A172 (cell line): ENCODE results near the gene CCDC183. TPM values are rescaled to one million over a fixed set of nuclear protein-coding genes. Genes with fewer than 3 reads are reported as not detected.
"Not testable (repeated sequence)": the region's sequence is repeated elsewhere in the genome, so short reads cannot be mapped to it uniquely, and the experiment has no call there.

Experiments used
- DNase-seq: peaks from one replicate; pipeline ENCODE4 v3.0.0-alpha.2; 2015; ENCODE audit warnings: low spot score
- total RNA-seq: library from RNA; depleted of rRNA; stranded (reverse); fragments of >200 nt; shearing (Covaris generic); gene quantifications from 2 replicates; pipeline ENCODE4 v1.2.3, GENCODE V29; 2014

The CCDC183 gene
- total RNA-seq, 1 experiment from 2014 or later, result 0.45 TPM

DNA sequence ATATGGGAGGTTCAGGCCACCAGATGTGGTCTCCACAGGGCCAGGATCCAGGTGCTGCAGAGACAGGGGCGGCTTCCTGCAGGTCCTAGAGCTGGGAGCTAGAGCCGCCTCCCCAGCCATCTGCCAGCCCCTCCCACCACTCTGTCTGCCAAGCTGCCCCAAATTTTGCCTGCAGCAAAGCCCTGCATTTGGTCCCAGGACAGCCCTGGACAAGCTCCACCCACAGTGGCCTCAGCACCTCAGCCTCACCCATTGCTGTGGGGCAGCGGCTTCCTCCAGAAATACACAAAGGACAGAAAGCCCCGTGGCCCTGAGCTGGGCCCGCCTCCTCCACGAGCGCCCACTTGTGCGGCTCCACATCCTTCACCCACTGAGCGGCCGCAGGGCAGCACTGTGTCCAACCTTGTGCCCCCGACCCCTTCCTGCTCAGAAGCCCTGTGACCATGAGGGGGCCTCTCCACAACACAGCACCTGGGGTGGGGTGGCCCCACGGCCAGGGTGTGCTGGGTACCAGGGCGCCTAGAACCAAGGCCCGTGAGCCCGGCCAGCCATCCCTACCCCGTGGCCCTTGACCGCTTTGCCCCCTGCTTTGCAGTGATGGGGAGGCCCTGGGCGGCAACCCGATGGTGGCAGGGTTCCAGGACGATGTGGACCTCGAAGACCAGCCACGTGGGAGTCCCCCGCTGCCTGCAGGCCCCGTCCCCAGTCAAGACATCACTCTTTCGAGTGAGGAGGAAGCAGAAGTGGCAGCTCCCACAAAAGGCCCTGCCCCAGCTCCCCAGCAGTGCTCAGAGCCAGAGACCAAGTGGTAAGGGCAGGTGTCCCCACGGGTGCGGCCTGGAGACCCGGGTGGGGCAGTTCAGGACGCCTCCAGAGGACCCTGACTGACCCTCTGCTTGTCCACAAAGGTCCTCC, 42.4 kb downstream of the CCDC183 start:
- DNase-seq, result no peak

DNA sequence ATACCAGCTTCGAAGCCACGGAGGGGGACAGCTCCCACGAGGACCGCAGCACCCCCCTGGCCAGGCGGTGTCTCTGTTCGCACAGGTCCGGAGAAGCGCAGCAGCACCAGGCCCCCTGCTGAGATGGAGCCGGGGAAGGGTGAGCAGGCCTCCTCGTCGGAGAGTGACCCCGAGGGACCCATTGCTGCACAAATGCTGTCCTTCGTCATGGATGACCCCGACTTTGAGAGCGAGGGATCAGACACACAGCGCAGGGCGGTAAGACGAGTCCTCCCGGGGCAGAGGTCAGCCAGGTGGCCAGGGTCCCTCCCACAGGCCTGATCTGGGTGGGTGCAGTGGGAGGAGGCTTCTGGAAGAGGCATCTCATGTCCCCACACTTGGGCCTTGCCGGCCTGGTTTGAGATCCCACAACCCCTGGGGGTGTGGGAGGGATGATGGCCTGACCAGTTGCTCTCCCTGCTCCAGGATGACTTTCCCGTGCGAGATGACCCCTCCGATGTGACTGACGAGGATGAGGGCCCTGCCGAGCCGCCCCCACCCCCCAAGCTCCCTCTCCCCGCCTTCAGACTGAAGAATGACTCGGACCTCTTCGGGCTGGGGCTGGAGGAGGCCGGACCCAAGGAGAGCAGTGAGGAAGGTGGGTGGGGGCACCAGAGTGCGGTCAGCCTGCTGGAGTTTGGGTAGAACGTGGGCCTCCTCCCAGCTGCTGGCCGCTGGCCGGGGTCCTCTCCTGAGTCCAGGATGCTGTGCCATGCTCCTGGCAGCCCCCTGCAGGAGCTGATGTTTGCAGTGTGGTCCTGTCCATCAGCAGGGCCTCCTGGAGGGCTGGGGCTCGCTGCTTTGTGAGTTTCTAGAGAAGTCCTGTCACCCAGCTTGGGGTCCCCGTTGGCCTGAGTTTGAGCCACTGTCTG, 43.3 kb downstream of the CCDC183 start:
- no peak for DNase-seq

- peak; percentile 78 for DNase-seq
Observed at GRCh38 chr9:136840140-136840876, 44.2 kb downstream of the CCDC183 start.

DNA sequence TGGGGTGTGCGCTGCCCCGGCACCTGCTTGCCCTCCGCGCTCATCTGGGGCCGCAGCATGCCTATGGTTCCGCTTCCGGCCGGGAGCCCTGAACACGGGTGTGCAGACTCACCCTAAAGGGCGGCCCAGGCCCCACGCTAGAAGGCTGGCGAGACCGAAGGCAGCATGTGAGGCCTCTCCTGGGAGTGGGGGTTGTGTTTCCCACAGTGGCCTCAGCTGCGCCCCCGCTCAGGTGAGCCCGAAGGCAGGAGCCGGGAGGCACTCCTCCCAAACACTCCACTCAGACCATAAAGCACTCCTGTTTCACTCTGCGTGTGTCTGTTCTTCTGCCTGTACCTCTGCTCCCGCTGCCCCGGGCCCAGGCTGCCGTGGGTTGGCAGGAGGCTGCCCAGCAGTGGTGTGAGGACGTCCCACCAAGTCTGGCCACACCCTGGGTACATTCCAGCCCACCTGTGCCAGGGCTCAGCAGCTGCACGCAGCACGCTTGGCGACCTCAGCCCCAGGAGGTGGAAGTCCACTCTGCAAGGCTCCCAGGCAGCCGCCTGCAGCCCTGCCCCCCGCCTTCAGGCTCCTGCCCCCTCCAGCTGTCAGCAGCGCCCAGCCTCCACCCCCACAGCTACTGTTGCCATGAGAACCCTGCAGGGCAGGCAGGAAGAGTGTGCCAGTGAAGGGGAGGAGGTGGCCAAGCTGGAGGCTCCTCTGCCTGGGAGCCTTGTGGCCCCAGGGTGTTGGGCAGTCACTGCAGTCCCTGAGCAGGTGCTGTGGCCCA, 44.9 kb downstream of the CCDC183 start:
- DNase-seq, result peak; percentile 95

GRCh38 chr9:136841646-136842379, 45.7 kb downstream of the CCDC183 start:
- DNase-seq, result peak; percentile 51

DNA sequence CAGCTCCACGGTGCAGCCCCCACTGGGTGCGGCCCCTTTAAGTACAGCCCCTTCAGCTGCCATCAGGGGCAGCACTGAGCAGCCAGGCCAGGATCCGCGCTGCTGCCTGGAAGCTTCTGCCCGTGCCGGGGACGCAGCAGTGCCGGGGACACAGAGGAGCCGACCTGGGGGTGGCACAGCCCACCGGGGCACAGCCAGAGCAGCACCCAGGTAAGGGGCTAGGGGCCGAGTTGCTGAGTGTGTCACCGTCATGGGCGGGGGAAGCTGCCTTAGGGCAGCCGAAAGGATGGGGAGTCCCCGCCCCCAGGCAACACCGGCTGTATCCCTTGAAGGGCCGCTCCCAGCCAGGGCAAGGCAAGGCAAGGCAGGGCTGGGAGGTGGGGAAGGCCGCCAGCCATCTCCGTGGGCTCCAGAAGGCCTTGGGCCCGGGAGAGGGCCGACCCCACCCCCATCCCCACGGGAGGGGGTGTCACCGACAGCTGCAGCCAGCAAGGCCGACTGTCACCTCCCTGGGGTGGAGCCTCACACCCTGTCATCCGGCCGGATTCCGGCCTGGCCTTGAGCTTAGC, 46.3 kb downstream of the CCDC183 start, which contains the start of gene AJM1:
Gene AJM1 (plus strand): TSS at position 99 of the 569 bp plus-strand sequence. CDS start 1,937 bp downstream, outside the sequence.
- peak; percentile 85 for DNase-seq

GRCh38 chr9:136843159-136843800, 47.1 kb downstream of the CCDC183 start:
- DNase-seq, result not testable (repeated sequence)

GRCh38 chr9:136843801-136844740, 47.9 kb downstream of the CCDC183 start:
- not testable (repeated sequence) for DNase-seq

DNA sequence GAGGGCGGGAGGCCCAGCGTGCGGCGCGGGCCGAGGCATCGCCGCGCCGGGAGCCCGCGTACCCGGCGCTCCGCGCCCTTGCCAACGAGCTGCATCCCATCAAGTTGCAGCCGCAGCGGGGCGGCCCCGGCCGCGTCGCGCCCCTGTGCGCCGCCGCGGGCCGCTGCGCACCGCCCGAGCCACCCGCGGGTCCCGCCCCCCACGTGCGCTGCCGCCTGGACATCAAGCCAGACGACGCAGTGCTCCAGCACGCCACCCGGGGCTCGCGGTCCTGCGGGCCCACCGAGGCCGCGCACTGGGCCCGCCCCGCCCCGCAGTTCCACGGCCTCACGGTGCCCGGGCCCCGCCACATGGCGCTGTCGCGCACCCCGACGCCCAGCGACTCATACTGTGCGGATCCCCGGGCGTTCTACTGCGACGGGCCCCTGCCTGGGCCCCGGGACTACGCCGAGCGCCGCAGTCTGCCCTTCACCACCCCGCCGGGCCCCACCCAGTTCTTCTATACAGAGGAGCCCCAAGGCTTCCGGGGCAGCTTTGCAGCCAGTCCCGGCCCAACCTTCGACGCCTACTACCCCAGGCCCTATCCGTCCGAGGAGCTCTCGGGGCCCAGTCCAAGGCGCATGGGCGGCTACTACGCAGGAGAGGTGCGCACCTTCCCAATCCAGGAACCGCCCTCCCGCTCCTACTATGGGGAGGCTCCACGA, 48.8 kb downstream of the CCDC183 start:
- DNase-seq, result no peak

- no peak for DNase-seq
Observed at GRCh38 chr9:136845465-136846260, 49.5 kb downstream of the CCDC183 start.

DNA sequence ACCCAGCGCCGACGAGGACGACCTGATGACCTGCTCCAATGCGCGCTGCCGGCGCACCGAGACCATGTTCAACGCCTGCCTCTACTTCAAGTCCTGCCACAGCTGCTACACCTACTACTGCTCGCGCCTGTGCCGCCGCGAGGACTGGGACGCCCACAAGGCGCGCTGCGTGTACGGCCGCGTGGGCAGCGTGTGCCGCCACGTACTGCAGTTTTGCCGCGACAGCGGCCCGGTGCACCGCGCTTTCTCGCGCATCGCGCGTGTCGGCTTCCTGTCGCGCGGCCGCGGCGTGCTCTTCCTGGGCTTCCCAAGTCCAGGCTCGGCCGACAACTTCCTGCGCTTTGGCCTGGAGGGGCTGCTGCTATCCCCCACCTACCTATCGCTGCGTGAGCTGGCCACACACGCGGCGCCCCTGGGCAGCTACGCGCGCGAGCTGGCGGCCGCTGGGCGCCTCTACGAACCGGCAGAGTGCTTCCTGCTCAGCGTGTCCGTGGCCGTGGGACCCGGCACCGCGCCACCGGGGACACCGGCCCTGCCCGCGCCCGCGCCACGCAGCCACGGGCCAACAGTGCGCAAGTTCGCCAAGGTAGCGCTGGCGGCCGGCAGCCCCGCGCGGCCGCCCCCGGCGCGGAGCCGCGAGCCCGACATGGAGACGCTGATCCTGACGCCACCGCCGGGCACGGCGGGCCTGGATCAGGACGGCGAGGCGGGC, 50.4 kb downstream of the CCDC183 start:
- no peak for DNase-seq

DNA sequence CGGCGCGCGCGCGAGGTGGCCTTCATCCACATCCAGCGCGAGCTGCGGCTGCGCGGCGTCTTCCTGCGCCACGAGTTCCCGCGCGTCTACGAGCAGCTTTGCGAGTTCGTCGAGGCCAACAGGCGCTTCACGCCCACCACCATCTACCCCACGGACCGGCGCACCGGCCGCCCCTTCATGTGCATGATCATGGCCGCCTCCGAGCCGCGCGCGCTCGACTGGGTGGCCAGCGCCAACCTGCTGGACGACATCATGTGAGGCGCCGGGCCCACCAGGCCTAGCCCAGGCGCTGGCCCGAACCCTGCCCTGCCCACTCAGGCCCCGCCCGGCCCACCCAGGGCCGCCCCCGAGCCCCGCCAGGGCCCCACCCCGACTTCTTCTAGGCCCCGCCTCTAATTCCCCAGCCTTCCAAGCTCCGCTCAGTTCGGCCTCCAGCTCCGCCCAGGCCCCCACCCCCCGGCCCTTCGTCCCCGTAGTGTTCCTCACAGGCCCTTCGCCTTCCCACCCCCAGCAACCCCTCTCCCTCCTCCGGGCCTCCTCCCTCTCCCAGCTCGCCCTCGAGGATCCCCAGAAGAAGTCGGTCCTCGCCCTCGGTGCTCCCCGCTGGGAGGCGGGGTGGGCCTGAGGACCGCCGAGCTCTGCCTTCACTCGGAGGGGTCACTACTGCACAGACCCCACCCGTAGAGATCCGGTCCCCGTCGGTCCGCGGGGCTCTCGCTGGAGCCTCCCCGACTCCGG, 51.1 kb downstream of the CCDC183 start:
- DNase-seq, result no peak

- DNase-seq, result no peak
Observed at GRCh38 chr9:136847826-136848392, 51.8 kb downstream of the CCDC183 start.

DNA sequence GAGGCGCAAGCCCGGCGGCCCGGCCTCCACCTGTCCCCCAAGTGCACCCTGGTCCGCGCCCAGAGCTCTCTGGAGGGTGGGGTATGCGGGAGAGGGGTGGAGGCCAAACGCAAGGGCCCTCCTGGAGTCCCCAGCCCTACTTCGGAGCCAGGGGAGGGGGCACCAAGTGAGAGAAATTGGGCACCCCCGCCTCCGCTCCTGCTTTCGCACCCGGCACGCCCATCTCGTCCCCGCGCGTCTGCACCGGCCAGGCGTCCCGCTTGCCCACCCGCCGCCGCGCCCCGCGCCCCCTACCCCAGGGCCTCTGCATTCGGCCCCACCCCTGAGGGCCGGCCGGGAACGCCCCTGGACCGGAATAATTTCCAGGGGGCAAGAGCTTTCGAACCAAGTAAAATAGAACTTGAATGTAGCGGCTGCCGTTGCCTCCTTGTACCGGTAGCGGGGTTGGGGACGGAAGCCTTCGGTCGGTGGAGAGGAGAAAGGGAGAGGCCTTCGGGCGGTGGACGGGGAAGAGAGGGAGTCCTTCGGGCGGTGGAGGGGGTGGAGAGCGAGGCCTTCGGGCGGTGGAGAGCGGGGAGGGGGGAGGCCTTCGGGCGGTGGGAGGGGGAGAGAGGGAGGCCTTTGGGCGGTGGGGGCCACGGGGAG, 52.4 kb downstream of the CCDC183 start:
- DNase-seq, result no peak
